A549 (cell line): ENCODE measurements around the gene KMT2C. TPM values are rescaled to one million over a fixed set of nuclear protein-coding genes. Genes with fewer than 3 reads are reported as not detected.

Experiments
- ATAC-seq, 2 experiments: fragments of 200-7000 bp in 1 of 2; fragments of >200 bp in 1 of 2; cut with Nextera tagmentation in 1 of 2; cut with Tn5 transposase in 1 of 2; 3 replicates each; pipeline versions ENCODE4 v1.8.0 to v1.9.1; 2018 to 2020; ENCODE audit warnings: mild to moderate bottlenecking in 1 of 2, moderate library complexity in 1 of 2
- CTCF ChIA-PET: fragments of 300-600 bp; sonication (Branson Sonifier 250); formaldehyde crosslinking; extraction: SDS; loops from one replicate; lab custom pipeline; 2021; ENCODE audit warnings: antibody characterized with exemption, inconsistent platforms; lab: Yijun Ruan, JAX
- POLR2A ChIA-PET: fragments of 350-600 bp; formaldehyde crosslinking; extraction: SDS; loops from one replicate; lab custom pipeline; 2021; ENCODE audit warnings: antibody characterized with exemption, inconsistent platforms; lab: Yijun Ruan, JAX
- DNase-seq, 2 experiments: peaks; one replicate each; pipeline versions ENCODE4 v3.0.0 to v3.0.0-alpha.2; 2011 to 2016; ENCODE audit warnings: low read depth in 1 of 2, low spot score in 1 of 2
- FAIRE-seq: peaks from 2 replicates; lab custom pipeline; 2011; peaks lifted over from hg19 to GRCh38; lab: Jason Lieb, UNC
- H3K27ac ChIP-seq, 2 experiments: fragments of >200 bp; sonication (Bioruptor Twin); formaldehyde crosslinking; 3 replicates each; pipeline ENCODE4 v1.5.1; 2016 to 2017
- H3K4me1 ChIP-seq: fragments of >200 bp; sonication (Bioruptor Twin); formaldehyde crosslinking; 3 replicates; pipeline ENCODE4 v1.6.1; 2016
- H3K4me2 ChIP-seq: fragments of >200 bp; sonication (Bioruptor Twin); formaldehyde crosslinking; 3 replicates; pipeline ENCODE4 v1.6.1; 2016
- H3K4me3 ChIP-seq: fragments of >200 bp; sonication (Bioruptor Twin); formaldehyde crosslinking; 3 replicates; pipeline ENCODE4 v1.5.1; 2016
- H3K9me3 ChIP-seq: fragments of >200 bp; sonication (Bioruptor Twin); formaldehyde crosslinking; 3 replicates; pipeline ENCODE4 v1.6.1; 2016
- BHLHE40 ChIP-seq: IDR thresholded peaks from 2 replicates; pipeline ENCODE4 v1.6.1; 2012; ENCODE audit warnings: low read depth, low read length, inconsistent platforms
- CHD4 ChIP-seq: fragments of 200-600 bp; sonication (generic); IDR thresholded peaks from 2 replicates; pipeline ENCODE4 v1.6.1; 2016; ENCODE audit warnings: antibody characterized with exemption, mild to moderate bottlenecking, borderline replicate concordance
- CTCF ChIP-seq: fragments of >200 bp; sonication (Bioruptor Twin); formaldehyde crosslinking; IDR thresholded peaks from 3 replicates; pipeline ENCODE4 v1.5.1; 2016
- E2F6 ChIP-seq: IDR thresholded peaks from 2 replicates; pipeline ENCODE4 v1.6.1; 2012; ENCODE audit warnings: low read depth, borderline replicate concordance
- EHF ChIP-seq: fragments of 250-450 bp; sonication (Bioruptor Pico); IDR thresholded peaks from 2 replicates; pipeline ENCODE4 v1.5.0; 2020; ENCODE audit warnings: mild to moderate bottlenecking
- EHMT2 ChIP-seq: fragments of 200-600 bp; sonication (generic); IDR thresholded peaks from 2 replicates; pipeline ENCODE4 v1.6.1; 2016; ENCODE audit warnings: antibody characterized with exemption, low read depth, mild to moderate bottlenecking, moderate library complexity
- EP300 ChIP-seq, 2 experiments: fragments of >200 bp; sonication (Bioruptor Twin); formaldehyde crosslinking; IDR thresholded peaks; 2 replicates in 1 of 2; 3 replicates in 1 of 2; pipeline ENCODE4 v1.6.1; 2016 to 2017
- ESRRA ChIP-seq: fragments of 150-350 bp; IDR thresholded peaks from 2 replicates; pipeline ENCODE4 v1.6.1; 2014; ENCODE audit warnings: mild to moderate bottlenecking, low read length, borderline replicate concordance
- HOXB13 ChIP-seq: fragments of 250-450 bp; sonication (Bioruptor Pico); IDR thresholded peaks from 2 replicates; pipeline ENCODE4 v1.5.0; 2020; ENCODE audit warnings: low read depth, mild to moderate bottlenecking, moderate library complexity
- HOXB5 ChIP-seq: fragments of 250-450 bp; sonication (Bioruptor Pico); IDR thresholded peaks from 2 replicates; pipeline ENCODE4 v1.5.0; 2020; ENCODE audit warnings: mild to moderate bottlenecking, moderate library complexity
- JUN ChIP-seq, 2 experiments: fragments of >200 bp; sonication (Bioruptor Twin); formaldehyde crosslinking; IDR thresholded peaks; 2 replicates in 1 of 2; 3 replicates in 1 of 2; pipeline ENCODE4 v1.6.1; 2016 to 2017
- JUNB ChIP-seq: fragments of >200 bp; sonication (Bioruptor Twin); formaldehyde crosslinking; IDR thresholded peaks from 2 replicates; pipeline ENCODE4 v1.6.1; 2016
- MAFK ChIP-seq: fragments of 450-650 bp; IDR thresholded peaks from 2 replicates; pipeline ENCODE4 v1.6.1; 2014; ENCODE audit not compliant: partially characterized antibody
- MAZ ChIP-seq: fragments of 150-350 bp; IDR thresholded peaks from 2 replicates; pipeline ENCODE4 v1.6.1; 2014; ENCODE audit warnings: antibody characterized with exemption, low read depth, low read length, borderline replicate concordance
- NPAS2 ChIP-seq: fragments of 250-450 bp; sonication (Bioruptor Pico); IDR thresholded peaks from 2 replicates; pipeline ENCODE4 v1.8.0; 2022; ENCODE audit warnings: mild to moderate bottlenecking, moderate library complexity, borderline replicate concordance
- NR3C1 ChIP-seq: fragments of >200 bp; sonication (Bioruptor Twin); formaldehyde crosslinking; IDR thresholded peaks from 3 replicates; pipeline ENCODE4 v1.6.1; 2017
- POLR2AphosphoS2 ChIP-seq: conservative IDR thresholded peaks from 2 replicates; pipeline ENCODE4 v1.6.1; 2012; ENCODE audit warnings: low read length, improper control_type of control experiment, inconsistent platforms
- RAD21 ChIP-seq, 2 experiments: fragments of >200 bp in 1 of 2; sonication (Bioruptor Twin) in 1 of 2; formaldehyde crosslinking in 1 of 2; IDR thresholded peaks in 1 of 2; conservative IDR thresholded peaks in 1 of 2; 2 replicates in 1 of 2; 3 replicates in 1 of 2; pipeline ENCODE4 v1.6.1; 2012 to 2018; ENCODE audit warnings: inconsistent platforms in 1 of 2
- SMC3 ChIP-seq: fragments of >200 bp; sonication (Bioruptor Twin); formaldehyde crosslinking; IDR thresholded peaks from 3 replicates; pipeline ENCODE4 v1.6.1; 2018; ENCODE audit warnings: inconsistent platforms
- TFCP2L1 ChIP-seq: fragments of 250-450 bp; sonication (Bioruptor Pico); IDR thresholded peaks from 2 replicates; pipeline ENCODE4 v1.5.0; 2021; ENCODE audit warnings: mild to moderate bottlenecking
- ZFP36 ChIP-seq: fragments of 450-650 bp; IDR thresholded peaks from 2 replicates; pipeline ENCODE4 v1.6.1; 2014; ENCODE audit warnings: borderline replicate concordance; ENCODE audit not compliant: partially characterized antibody
- WGBS: methylation state at CpG from one replicate; pipeline ENCODE4 v1.1.6; 2017; ENCODE audit errors: missing lambda C conversion rate; 5-methylcytosine and 5-hydroxymethylcytosine counted together
- polyA plus RNA-seq, 4 experiments: library from polyadenylated mRNA; depleted of rRNA in 3 of 4; stranded (reverse); fragments of >200 nt; fragmentation: RNase III in 1 of 4; extraction: RNeasy Plus Mini Kit Qiagen cat#74134 plus additional on column Dnase treatment in 1 of 4; gene quantifications; 2 replicates in 3 of 4; 3 replicates in 1 of 4; pipeline ENCODE4 v1.2.3, GENCODE V29; 2011 to 2017
- TF ChIP-seq, protein P1 (sequence below): fragments of 150-350 bp; IDR thresholded peaks from 2 replicates; pipeline ENCODE4 v1.6.1; 2014; ENCODE audit warnings: low read depth, mild to moderate bottlenecking, low read length
- TF ChIP-seq, protein P2 (sequence below): fragments of >200 bp; sonication (Bioruptor Twin); formaldehyde crosslinking; IDR thresholded peaks from 3 replicates; pipeline ENCODE4 v1.6.1; 2016

Gene KMT2C
- polyA plus RNA-seq, 2 of the 4 experiments (the other 2 are of a cell fraction), result 4.2 to 13.1 TPM

DNA sequence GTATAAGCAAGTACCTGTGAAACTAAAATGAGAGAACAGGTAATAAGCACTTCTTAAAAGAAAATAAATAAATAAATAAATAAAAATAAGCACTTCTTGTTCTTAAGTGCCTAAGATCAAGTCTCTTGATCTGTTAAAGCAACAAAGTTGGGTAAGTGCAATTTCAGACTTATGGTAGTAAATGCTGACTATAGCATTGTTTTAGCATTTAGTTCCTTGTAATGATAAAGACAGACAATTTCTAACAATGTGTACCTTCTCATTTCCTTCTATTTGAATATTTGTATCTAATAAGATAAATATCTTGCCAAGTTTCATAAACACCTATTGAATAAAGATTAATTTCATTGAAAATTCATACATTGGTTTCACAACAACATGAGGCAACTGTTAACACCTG, 323.0 kb downstream of the KMT2C start:
- POLR2A ChIA-PET, result no interaction called here
- ATAC-seq (no peak), DNase-seq (no peak), FAIRE-seq (no peak)
- H3K4me2 ChIP-seq, result no peak overlapping the region
- no peak overlapping the region for H3K27ac ChIP-seq
- CTCF ChIA-PET, result interaction anchor here (0.6 kb wide), 1 partner anchor 37 kb away, joined by 3 read pairs; no protein-coding TSS in a partner anchor
- no peaks in the 10 kb centered on the region for H3K9me3 ChIP-seq
- no peaks in the 10 kb centered on the region for H3K4me1 ChIP-seq
- H3K4me3 ChIP-seq, result no peak overlapping the region
- TF ChIP-seq SMC3, result no peak
- no peak for TF ChIP-seq JUNB
- no peak for TF ChIP-seq MAZ
- TF ChIP-seq POLR2AphosphoS2, result no peak
- no peak for TF ChIP-seq ESRRA
- no peak for TF ChIP-seq EP300 (IDR thresholded peaks at IDR 0.05)
- TF ChIP-seq MAFK, result peak; percentile 69
- no peak for TF ChIP-seq ZFP36
- no peak for TF ChIP-seq EHF (CRISPR knock-in tag)

- POLR2A ChIA-PET, result no interaction called here
- ATAC-seq, result peak in 1 of 2 experiments; percentile 56; a peak in 2 of 6 replicates
- 82% methylated on average over 7 of the region's 7 CpGs for WGBS
These were observed 327.4 kb downstream of the KMT2C start for GRCh38 chr7:152108359-152108758.

More at GRCh38 chr7:152108359-152108758, 327.4 kb downstream of the KMT2C start:
- DNase-seq, result no peak
- Histone ChIP-seq H3K9me3 (no peaks in the 10 kb centered on the region), H3K4me1 (no peaks in the 10 kb centered on the region), H3K4me2 (no peak overlapping the region), H3K4me3 (no peak overlapping the region), H3K27ac (no peak overlapping the region)
- CTCF ChIA-PET, result no interaction called here
- no peak for TF ChIP-seq CHD4
- no peak for TF ChIP-seq SMC3
- TF ChIP-seq HOXB5 (CRISPR knock-in tag), result no peak
- no peak for TF ChIP-seq JUN (IDR thresholded peaks at IDR 0.05)
- TF ChIP-seq E2F6, result no peak
- TF ChIP-seq NPAS2 (CRISPR knock-in tag), result no peak
- TF ChIP-seq TFCP2L1, result no peak
- TF ChIP-seq ZFP36, result no peak
- TF ChIP-seq RAD21 (conservative IDR thresholded peaks at IDR 0.05 in 1 of 2, IDR thresholded peaks at IDR 0.05 in 1 of 2), result no peak
- TF ChIP-seq HOXB13 (CRISPR knock-in tag), result no peak
- TF ChIP-seq EHMT2, result no peak
- TF ChIP-seq, protein P1, sequence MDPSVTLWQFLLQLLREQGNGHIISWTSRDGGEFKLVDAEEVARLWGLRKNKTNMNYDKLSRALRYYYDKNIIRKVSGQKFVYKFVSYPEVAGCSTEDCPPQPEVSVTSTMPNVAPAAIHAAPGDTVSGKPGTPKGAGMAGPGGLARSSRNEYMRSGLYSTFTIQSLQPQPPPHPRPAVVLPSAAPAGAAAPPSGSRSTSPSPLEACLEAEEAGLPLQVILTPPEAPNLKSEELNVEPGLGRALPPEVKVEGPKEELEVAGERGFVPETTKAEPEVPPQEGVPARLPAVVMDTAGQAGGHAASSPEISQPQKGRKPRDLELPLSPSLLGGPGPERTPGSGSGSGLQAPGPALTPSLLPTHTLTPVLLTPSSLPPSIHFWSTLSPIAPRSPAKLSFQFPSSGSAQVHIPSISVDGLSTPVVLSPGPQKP, result no peak
- no peak for TF ChIP-seq CTCF
- TF ChIP-seq BHLHE40, result no peak
- TF ChIP-seq, protein P2, sequence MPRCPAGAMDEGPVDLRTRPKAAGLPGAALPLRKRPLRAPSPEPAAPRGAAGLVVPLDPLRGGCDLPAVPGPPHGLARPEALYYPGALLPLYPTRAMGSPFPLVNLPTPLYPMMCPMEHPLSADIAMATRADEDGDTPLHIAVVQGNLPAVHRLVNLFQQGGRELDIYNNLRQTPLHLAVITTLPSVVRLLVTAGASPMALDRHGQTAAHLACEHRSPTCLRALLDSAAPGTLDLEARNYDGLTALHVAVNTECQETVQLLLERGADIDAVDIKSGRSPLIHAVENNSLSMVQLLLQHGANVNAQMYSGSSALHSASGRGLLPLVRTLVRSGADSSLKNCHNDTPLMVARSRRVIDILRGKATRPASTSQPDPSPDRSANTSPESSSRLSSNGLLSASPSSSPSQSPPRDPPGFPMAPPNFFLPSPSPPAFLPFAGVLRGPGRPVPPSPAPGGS, result no peak
- no peak for TF ChIP-seq NR3C1
- FAIRE-seq, result no peak
